Activated CD4-positive, alpha-beta T cell treated with anti-CD3 and anti-CD28 coated beads, Interleukin-2, amount 50 U/mL, for 1 hour (primary cell): ENCODE results near the gene TRIM38.
"Not testable (repeated sequence)": the region's sequence is repeated elsewhere in the genome, so short reads cannot be mapped to it uniquely, and the experiment has no call there.

Source experiments
- DNase-seq: peaks from one replicate; pipeline ENCODE4 v3.0.0-alpha.2; 2020

TRIM38 gene

GRCh38 chr6:25972128-25972527, 9.5 kb downstream of the TRIM38 start:
- no peak for DNase-seq

GRCh38 chr6:25972902-25973301, 10.3 kb downstream of the TRIM38 start:
- DNase-seq, result no peak

DNA sequence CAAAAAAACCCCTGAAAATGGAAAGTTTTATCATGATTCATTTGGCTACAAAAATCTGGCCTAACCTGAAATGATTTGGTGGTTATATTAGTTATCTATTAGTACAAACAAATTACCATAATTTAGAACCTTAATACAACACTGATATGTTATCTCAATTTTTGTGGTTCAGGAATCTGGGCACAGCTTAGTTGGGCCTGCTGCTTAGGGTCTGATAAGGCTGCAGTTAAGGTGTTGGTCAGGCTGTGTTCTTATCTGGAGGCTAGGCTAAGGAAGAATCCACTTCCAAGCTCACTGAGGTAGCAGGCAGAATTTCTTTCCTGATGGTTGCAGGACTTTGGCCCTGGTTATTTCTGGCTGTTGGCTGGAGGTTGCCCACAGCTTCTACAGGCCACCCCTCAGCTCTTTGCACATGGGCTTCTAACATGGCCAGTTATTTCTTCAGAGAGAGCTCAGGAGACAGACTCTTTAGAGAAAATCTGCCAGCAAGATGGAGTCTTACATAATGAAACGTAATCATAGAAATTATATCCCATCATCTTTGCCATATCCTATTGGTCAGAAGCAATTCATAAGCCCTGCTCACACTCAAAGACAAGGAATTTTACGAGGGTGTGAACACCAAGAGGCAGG, 11.4 kb downstream of the TRIM38 start:
- no peak for DNase-seq

DNA sequence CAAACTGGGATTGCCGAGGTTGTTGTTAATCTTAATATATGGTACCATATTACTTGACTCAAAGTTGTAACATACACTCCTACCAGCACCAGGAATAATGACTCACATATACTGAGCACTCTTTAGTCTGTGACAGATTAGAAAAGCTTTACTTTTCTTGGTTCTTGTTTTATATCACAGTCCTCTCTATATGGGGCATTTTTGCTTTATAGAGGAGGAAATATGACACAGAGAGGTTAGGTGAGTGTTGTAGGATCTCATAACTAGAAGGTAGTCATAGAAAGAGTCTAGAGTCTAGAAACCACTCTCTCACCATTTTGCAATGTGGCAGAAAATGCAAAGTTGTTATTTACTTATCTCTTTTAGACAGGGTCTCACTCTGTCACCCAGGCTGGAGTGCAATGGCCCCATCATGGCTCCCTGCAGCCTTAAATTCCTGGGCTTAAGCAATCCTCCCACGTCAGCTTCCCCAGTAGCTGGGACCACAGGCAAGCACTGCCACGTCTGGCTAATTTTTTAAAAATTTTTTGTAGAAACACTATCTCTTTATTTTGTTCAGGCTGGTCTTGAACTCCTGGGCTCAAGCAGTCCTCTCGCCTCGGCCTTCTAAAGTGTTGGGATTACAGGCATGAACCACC, 13.4 kb downstream of the TRIM38 start:
- no peak for DNase-seq

DNA sequence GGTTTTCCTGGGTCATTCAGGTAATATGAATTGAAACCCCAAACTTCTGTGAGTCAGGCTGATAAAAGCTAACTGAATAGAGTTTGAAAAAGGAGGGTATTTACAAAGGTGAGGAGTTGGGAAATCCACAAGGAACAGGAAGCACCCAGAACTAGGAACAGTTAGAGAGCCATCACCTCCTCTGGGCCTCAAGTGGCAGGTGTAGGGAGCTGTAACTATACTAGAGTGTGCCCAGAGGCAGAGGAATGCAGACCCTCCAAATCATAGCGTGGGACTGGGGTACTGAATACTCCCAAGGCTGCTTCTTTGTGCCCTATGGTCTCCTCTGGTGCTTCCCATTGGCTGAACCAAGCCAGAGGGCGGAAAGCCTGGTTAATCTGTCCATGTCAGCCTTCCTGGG, 18.3 kb downstream of the TRIM38 start:
- no peak for DNase-seq

GRCh38 chr6:25981568-25982263, 19.1 kb downstream of the TRIM38 start:
- no peak for DNase-seq

DNA sequence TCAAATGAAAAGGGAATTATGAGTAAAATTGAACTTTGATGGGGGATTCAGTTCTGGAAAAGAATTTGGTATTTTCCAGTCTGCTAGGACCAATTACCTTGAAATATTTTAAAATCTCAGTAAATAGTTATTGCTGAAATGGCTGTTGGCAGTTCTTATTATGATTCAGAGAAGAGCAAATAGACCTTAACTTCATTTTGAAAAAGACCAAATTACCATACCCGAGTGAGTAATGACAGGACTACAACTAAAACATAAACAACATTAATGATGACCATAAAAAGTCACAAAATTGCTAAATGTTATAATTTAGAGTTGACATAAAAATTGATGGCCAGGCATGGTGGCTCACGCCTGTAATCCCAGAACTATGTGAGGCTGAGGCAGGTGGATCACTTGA, 21.7 kb downstream of the TRIM38 start:
- no peak for DNase-seq

DNA sequence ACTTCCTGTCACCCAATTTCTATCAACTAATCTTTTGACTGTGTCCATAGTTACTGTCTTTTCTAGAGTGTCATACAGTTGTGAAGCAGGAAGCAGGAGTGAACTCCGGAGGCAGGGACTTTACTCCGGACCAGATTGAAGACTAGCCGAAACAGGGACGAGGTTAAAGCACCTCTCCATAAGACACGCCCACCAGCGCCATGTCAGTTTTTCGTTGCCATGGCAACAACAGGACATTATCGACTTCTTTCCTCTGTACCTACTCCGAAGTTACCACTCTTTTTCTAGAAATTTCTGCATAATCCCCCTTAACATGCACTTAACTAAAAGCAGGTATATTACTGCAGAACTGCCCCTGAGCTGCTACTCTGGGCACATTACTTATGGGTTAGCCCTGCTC, 25.2 kb downstream of the TRIM38 start:
- DNase-seq, result no peak

GRCh38 chr6:25990172-25990873, 27.7 kb downstream of the TRIM38 start:
- DNase-seq, result no peak

DNA sequence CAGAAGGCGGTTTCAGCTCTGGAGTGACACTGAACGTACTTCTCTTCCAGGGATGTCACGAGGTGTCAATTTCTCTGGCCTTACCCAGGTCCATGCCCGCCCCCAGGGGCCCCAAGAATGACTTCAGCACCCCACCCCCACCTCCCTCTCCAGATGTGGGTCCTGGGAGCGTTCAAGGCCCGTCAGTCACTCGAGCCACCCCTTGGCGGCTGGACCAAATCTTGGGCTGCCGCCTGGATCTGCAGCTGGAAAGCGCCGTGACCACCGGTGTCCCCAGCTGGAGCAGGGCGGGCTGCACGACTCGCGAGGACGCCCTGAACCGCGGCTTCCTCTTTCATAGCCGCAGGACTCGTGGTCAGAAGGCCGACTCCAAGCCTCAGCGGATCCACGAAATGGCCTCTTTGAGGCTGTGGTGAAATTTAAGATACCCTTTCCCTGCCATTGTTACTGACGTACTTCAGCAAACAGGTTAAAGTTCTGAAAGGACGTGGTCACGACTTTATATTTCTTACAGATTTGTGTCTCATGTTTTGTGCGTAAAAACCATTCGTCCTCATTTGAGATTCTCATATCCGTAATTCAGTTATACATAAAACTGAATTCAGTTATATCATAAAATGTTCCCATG, 29.3 kb downstream of the TRIM38 start:
- peak; percentile 17 for DNase-seq

DNA sequence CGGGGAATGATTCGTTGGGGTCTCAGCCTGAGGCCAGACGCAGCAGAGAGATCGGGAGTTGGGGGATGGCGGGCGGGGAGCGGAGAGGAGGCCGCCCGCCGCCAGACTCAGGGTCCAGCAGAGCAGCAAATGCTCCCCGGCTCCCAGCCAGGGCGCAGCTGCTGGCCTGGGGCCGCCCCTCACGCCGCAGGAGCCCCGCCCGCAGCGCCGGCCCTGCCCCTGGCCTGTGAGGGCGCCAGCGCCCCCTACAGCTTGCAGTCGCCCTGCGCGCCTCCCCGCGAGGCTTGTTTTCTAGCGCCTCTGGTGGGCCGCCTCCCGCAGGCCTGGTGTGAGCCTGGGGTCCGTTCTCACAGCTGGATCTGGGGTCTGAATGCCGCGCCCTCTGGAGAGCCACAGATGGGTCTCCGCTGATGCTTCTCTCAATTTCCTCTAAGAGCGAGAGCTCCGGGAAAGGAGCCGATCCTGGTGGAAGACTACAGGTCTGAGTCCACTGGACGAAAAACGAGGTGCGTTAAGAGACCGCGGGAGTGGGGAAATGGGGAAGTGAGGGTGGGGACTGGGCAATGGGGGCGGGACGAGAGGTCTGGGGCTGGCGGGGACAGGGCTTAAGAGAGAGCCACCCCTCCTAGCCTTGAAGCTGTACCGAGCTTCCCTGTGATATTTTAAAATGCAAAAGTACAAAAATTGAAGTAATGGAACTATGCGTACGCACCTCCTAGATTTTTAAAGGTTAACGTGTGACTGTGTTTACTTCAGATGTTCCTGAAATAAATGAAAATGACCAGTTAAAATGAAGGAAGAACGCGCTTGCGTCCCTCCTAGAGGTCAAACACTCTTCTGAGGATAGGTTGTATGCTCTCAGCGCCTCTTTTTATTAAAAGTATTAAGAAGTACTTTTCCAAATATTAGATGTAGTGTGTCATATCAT, 30.1 kb downstream of the TRIM38 start:
- peak; percentile 93 for DNase-seq

- not testable (repeated sequence) for DNase-seq
Observed at GRCh38 chr6:25993341-25993684, 30.7 kb downstream of the TRIM38 start.

DNA sequence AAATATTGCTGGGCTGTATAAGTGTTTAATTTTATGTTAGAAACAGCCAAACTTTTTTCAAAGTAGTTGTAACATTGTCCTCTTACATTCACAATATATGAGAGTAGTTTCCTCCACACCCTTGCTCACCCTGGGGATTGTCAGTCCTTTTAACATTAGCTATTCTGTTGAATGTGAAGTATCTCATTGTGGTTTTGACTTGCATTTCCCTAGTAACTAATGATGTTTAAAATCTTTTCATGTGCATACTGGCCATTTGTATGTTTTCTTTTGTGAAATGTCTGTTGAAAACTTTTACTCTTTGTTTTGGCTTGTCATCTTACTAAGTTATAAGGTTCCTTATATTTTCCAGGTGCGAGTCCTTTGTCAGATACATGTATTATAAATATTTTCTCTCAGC, 32.9 kb downstream of the TRIM38 start:
- no peak for DNase-seq

GRCh38 chr6:25997921-25998320, 35.3 kb downstream of the TRIM38 start:
- DNase-seq, result no peak

DNA sequence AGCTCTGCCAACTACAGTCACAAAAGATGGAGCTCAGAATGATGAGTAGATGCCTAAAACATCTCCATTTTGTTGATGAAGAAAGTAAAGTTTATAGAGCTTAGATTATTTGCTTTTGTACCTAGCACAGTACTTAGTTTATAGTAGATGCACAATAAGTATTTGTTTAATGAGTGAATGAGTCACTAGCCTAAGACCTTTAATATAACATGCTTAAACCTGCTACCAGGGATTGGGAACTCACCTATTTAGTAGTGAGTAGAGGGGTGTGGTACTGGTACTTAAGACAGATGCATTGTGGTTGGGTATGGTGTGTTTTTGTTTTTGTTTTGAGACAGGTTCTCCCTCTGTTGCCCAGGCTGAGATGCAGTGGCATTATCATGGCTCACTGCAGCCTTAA, 35.8 kb downstream of the TRIM38 start:
- DNase-seq, result no peak

GRCh38 chr6:25999225-25999624, 36.6 kb downstream of the TRIM38 start:
- DNase-seq, result not testable (repeated sequence)

GRCh38 chr6:26000366-26001144, 38.0 kb downstream of the TRIM38 start:
- no peak for DNase-seq

- peak; percentile 46 for DNase-seq
Observed at GRCh38 chr6:26003102-26003694, 40.6 kb downstream of the TRIM38 start.

DNA sequence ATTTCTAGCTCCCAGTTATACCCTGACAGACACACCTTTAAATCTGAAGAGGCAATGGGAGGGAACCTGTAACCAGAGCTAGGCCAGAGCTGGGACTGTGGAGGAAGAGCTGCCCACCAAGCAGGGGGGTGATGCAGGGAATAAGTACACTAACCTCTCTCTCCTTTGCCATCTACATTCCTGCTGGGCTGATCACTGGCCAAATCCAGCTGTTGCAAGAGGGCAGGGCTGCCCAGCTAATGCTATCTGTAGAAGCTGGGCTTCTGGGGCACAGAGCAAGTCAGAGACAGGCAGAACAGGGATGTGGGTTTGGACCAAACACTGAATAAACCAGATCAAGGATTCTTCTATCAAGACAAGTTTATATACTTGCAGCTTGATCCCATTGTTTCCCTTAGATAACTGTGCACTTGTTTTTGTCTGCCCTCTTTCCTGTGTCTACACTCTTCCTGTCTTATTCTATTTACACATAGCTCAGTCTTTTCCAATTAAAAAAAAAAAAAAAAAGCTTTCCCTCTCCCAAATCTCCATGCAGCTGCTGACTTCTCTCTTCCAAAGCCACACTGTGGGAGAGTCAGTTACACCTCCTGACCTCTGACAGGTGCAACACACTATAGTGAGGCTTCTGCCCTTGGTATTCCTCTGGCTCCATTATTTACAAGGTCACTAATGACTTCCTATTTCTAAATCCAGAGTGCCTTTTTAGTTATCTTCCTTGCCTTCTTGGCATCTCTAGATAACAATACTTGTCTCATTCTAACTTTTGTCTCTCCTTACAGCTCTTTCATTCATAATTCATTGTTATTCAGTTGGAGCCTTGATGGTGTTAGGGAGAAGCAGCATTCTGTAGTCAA, 43.7 kb downstream of the TRIM38 start:
- DNase-seq, result no peak

DNA sequence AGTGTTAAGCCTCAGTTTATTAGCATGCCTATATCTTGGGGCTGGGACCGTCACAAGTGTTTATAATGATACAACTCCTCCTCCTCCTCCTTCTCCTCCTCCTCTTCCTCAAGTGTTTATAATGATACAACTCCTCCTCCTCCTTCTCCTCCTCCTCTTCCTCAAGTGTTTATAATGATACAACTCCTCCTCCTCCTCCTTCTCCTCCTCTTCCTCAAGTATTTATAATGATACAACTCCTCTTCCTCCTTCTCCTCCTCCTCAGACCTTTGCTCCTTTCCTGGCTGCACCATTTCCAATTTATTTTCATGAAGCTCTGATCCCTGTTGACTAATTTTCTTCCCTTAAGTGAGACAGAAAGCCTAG, 44.3 kb downstream of the TRIM38 start:
- not testable (repeated sequence) for DNase-seq
